HG03103 (cell line): ENCODE data around the gene GPATCH1.

Experiments used
- ATAC-seq: cut with Tn5 transposase; IDR thresholded peaks from one replicate; pipeline ENCODE4 v1.9.1; 2021; ENCODE audit warnings: low read depth; ENCODE audit not compliant: unreplicated experiment

Gene GPATCH1

GRCh38 chr19:33062902-33063301 is 18.1 kb upstream of the GPATCH1 start:
- no peak for ATAC-seq

DNA sequence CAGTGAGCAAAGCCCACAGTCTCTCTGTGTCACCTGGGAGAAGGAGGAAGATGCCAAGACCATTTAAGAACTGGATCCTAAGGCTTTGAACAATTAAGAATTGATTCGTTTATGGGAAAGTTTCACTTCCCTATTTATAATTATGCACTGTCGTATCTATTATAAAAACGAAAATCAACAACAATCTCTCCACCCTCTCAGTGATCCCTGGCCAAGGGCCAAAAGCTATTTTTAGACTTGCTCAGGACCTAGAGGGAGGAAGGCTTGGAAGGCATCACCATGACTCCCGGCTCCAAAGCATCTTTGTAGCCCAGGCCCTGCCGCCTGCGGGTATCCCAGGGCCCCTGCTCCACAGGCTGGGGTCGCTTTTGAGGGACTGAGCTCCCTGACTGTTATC is 17.6 kb upstream of the GPATCH1 start:
- no peak for ATAC-seq

GRCh38 chr19:33063753-33064457 is 17.1 kb upstream of the GPATCH1 start:
- ATAC-seq = no peak

DNA sequence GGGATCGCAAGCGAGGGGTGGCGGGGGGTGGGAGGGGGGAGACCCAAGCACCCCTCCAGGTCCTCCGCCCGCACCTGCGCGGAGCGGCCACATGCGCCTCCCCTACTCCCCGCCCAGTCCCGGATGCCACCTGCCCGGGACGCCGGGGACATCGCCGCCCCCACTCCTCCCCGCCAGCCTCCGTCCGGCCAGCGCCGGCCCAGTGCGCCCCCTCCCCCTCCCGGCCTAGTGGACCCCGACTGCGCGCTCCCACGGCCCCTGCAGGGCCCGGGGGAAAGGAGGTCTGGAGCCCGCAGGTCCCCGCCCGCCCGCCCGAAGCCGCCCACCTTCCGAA is 16.6 kb upstream of the GPATCH1 start:
- ATAC-seq = peak; percentile 34

- ATAC-seq = peak; percentile 71
Observed at GRCh38 chr19:33064792-33065550, 16.0 kb upstream of the GPATCH1 start, which contains the start of gene RHPN2. Gene RHPN2, minus strand, starts transcription at chr19:33064888. Its CDS starts 36 bp downstream, at chr19:33064852.

DNA sequence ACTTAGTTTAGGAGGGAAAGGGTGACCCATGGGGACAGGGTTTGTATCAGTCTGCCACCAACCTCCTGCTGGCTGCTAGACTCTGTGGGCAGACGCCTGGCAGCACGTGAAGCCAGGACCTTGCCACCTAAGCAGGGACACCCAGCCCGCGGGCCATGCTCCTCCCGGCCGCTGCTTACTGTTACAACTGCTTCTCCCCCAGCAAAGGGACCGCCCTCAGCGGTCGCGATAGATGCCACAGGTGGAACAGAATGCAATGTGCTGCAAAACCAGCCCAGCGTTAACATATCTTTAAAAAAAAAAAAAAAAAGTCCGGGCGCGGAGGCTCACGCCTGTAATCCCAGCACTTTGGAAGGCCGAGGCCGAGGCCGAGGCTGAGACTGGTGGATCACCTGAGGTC is 14.4 kb upstream of the GPATCH1 start:
- ATAC-seq = no peak

DNA sequence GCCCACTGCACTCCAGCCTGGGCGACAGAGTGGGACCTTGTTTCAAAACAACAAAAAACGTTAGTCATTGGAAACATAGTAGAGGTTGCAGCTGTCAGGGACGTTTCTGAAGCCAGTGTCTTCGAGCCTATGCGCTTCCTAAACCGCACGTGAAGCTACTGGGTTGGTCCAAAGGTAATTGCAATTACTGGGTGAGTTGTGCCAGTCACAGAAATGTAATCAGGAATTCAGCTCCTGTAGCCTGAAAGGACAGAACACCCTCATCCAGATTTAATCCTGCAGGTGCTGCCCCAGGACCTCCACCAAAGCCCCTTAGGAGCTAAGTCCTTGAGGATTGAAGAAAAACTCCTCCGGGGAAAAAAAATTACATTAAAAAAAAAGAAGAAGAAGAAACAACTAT is 13.9 kb upstream of the GPATCH1 start:
- ATAC-seq = no peak

DNA sequence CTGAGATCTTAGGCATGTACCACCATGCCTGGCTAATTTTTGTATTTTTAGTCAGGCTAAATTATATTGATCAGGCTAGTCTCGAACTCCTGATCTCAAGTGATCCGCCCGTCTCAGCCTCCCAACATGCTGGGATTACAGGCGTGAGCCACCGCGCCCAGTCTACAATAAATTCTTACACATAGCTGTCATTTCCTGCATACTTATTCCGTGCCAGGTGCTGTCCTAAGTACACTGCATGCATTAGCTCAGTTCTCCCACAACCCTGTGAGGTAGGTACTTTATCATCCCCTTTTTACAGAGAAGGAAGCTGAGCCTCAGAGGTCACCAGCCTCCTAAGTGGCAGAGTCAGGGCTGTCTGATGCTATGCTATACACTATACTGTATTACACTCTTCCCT is 9.1 kb upstream of the GPATCH1 start:
- ATAC-seq = no peak

GRCh38 chr19:33075519-33075918 is 5.5 kb upstream of the GPATCH1 start:
- no peak for ATAC-seq

DNA sequence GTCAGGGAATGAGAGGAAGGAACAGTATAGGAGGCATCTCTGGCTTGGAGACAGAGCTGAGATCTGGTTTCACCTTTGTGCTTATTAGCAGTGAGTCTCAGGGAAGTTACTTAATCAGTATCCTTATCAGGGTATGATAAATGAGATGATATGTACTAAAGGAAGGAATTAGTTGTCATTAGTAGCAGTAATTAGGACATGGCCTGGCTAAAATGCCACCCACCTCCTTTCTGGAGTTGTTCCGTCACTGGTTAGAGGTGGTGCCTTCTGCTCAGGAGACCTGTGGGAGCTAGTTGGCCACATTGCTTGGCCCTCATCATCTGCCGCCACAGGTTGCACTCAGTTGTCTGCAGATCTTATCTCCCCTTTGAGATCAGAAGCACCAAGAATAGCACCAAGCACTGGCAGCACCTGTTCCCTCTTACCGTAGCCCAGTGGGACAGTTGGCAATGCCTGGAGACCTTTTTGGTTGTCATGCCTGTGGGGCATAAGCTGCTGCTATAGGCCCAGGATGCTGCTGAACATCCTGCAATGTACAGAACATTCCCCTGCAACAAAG is 4.7 kb downstream of the GPATCH1 start:
- no peak for ATAC-seq

GRCh38 chr19:33086955-33087354 is 6.0 kb downstream of the GPATCH1 start:
- no peak for ATAC-seq

GRCh38 chr19:33089010-33089409 is 8.0 kb downstream of the GPATCH1 start:
- ATAC-seq = no peak

GRCh38 chr19:33090179-33090578 is 9.2 kb downstream of the GPATCH1 start:
- ATAC-seq = no peak

GRCh38 chr19:33093420-33094210 is 12.6 kb downstream of the GPATCH1 start:
- no peak for ATAC-seq

- no peak for ATAC-seq
Observed at GRCh38 chr19:33094436-33095067, 13.6 kb downstream of the GPATCH1 start.

DNA sequence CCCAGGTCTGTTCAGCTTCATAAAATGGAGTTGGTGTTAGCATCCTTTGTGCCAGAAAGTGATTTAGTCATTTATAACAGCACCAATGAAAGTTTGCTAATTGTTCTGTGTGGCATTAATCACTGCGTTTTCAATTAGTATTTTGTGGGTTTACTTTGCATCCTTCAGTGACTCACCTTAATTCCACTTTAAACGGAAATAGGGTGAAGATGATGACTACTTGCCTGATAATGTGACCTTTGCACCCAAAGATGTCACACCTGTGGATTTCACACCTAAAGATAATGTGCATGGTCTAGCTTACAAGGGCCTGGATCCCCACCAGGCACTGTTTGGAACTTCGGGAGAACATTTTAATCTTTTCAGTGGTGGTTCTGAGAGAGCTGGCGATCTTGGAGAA is 15.0 kb downstream of the GPATCH1 start:
- no peak for ATAC-seq

DNA sequence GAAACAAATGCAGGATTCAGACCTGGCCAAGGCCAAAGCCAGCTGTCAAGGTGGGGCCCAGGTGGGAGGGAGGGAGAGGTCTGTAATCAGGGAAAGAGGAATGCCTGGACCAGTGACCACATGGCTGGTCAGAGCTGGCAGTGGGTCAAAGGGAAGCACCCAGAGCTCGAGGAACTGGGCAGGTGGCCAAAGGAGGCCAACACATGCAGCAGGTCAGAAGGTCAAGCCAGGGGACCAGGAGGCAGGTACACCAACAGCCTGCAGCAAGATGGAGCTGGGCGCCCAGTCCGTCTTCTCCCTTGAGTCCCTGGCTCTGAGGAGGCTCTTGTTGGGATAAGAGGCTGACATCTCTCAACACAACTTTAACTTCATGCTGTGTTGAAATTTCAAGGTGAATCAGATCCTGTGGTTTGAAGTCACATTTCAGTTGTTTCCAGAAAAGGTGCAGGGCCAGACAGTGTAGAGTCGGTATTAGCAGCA is 17.1 kb downstream of the GPATCH1 start:
- no peak for ATAC-seq

DNA sequence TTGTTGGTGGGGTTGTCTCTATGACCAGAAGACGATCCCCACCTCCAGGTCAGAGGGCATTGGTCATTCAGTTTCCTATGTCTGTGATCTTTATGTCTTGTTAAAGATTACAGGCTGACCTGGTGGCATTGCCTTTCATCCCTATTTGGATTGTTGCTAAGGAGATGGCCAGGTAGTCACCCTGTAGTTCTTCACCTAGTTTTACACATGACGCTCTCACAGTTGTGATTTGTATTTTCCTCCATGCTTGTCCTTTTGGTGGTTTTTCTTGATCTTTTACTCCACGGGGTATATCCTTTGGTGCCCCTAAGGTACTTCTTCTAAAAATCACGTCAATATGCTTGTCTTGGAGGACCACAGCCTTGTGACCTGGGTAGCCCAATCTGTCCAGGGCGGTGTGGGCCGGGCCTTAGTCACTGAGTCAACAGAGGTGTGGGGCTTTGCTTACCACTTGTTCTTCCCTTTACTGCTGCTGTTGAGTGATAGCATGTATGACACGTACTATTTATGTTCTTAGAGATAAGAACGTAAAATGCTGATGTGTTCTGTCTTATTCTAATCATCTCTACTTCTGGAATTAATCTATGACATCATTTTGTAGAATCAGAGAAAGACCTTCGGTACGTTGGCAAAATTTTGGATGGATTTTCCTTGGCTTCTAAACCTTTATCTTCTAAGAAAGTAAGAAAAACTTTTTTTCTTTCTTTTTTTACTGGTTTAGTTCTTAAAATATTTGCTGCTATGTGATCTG is 20.1 kb downstream of the GPATCH1 start:
- no peak for ATAC-seq

- no peak for ATAC-seq
Observed at GRCh38 chr19:33102893-33103292, 21.9 kb downstream of the GPATCH1 start.

DNA sequence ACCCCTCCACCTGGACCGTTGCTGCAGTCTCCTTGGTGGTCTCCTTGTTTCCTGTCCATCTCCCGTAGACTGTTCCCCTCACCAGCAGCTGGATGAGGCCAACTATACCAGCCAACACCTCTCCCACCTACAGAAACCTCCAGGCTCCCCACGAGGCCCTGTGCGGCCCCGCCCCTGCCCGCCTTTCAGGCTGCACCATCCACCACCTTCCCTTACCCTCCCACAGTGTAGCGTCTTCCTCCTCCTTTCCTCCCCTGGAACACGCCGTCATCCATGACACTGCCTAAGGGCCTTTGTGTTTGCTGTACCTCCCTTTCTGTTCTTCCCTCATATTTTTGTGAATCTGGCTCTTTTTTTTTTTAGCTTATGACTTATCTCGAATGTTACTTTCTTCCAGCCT is 27.2 kb downstream of the GPATCH1 start:
- ATAC-seq = no peak
